Measurements from ENCODE around the gene XRCC5. TPM values are rescaled to one million over a fixed set of nuclear protein-coding genes. Genes with fewer than 3 reads are reported as not detected.

Gene XRCC5
- total RNA-seq, 1 experiment from 2014 or later, result 512 TPM

DNA sequence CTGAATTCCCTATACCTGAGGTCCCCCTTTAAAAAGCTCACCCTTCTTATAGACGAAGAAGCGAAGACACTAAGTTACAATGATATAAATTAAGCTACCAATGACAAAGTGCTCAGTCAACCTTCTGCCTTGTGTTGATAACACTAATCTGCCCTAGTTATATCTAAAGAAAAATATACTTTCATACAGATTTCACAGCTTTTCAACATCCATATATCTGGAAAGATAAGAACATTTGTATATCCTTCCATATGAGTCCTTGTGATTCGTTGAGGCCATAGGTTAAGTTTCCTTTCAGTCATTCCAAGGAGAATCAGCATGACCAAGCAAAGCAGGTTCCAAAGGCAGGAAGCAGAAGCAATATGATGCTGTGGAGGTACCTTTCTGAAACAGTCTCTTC lies 46.8 kb downstream of the XRCC5 start:
- no peak for DNase-seq (ENCODE audit: low spot score)

DNA sequence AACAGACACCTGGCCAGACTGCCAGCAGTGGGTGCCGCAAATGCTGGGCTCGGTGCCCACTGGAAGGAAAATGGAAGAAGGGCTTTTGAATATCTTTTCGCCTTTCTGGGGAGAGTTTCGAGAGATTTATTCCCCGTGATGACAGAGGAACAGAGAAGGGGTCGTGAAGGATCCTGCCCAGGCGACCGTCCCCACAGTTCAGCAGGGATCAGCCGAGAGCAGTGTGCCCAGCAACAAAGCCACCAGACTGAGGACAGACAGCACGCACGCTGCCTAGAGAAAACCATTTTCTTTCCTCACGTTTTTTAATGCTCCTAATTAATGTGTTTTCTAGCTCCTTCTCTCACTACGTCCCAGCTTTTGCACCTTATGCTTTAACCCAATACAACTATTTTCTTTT lies 47.7 kb downstream of the XRCC5 start:
- DNase-seq (ENCODE audit: low spot score), result no peak

DNA sequence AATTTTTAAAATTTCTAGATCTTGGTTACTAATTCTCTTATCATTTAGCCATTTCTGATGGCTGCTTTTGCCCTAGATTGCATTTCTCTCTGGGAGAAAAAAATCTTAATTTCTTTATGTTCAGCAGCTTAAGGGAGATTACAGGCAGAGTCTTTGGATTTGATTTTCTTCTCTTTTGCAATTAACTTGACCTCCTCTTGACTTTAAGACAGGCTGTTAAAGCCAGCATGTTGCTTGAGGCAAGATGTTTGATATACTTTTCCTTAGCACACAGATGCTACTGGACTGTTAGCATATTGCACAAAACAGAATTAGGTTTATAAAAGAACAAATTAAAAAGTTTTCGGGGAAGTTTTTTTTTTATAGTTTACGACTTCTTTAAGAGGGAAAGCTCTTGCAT lies 50.0 kb downstream of the XRCC5 start:
- DNase-seq (ENCODE audit: low spot score), result no peak

DNA sequence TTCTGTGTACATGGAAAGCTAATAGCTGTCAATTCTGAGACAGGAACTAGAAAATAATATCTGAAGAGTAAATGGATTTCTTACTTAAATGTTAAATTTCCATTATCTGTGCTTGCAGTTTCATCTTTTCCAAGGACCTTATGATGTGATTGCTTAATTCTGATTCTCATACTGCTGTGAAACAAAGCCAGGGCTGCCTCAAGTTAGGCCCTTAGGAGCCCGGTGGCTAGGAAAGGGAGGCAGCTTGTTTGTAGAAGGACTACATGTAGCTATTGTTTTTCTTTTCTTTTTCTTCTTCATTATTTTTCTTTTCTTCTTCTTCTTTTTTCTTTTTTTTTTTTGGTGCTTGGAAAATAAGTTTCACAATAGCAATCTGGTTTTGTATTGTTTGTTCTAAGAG lies 50.5 kb downstream of the XRCC5 start:
- DNase-seq (ENCODE audit: low spot score), result no peak

DNA sequence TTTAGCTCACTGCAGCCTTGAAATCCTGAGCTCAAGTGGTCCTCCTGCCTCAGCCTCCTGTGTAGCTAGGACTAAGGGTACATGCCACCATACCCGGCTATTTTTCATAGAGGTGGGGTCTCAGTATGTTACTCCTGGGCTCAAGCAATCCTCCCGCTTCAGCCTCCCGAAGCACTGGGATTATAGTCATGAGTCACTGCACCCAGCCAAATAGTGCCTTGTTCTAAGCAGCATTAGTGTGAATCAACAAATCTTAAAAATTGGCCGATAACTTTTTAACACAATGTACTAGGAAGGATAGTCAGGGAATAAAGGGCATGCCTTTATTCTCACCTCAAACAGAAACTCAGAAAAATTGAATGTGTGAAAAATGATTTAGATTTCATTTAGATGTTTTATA lies 51.6 kb downstream of the XRCC5 start:
- no peak for DNase-seq (ENCODE audit: low spot score)

DNA sequence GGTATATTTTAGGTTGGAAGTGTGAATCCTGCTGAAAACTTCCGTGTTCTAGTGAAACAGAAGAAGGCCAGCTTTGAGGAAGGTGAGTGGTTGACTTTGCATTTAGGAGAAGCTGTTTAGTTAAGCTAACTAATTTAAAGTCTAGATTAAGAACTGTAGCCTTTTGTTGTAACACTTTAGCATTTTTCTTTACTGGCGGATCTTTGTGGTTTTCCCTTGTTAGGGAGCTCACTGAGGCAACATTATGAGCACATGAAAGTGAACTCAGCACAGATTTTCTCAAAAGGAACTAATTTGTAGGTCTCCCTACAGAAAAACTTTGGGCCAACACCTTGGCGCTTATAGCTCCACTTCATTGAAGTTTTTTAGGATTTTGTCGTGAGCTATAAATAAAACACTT lies 52.8 kb downstream of the XRCC5 start:
- DNase-seq (ENCODE audit: low spot score), result no peak

DNA sequence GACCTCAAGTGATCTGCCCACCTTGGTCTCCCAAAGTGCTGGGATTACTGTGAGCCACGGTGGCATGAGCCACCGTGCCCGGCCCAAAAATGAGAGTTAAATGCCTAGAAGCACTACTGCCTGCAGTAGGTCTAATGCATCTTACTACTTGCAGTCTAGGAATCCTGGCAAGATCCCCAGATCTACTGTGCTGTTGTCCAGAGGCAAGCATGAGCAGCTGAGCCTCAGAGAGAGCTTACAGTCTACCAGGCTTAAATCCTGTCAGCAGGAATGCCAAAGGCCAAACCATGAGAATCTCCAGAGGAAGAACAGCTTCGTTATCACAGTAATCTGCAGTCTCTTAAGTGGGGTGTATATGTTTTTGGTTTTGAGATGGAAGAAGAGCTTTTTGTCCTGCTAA lies 54.4 kb downstream of the XRCC5 start:
- DNase-seq (ENCODE audit: low spot score), result no peak

DNA sequence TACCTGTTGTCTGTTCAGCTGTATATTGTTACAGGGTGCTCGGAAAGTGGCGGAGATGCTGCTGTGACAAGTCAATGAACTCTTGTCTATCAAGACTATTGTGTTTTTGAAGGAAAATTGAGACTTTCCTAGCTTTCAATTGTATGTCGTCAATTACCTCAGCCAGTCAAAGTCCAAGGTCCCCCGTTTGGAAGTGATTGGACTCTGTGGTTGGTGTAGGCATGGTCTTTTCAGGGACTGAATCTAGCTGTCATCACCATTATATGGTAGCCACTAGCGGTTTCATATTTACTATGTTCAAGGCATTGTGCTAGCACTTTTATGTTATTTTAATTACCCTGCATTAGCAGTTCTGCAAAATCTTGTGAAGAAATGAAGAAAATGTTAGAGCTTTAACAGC lies 54.9 kb downstream of the XRCC5 start:
- DNase-seq (ENCODE audit: low spot score), result no peak

DNA sequence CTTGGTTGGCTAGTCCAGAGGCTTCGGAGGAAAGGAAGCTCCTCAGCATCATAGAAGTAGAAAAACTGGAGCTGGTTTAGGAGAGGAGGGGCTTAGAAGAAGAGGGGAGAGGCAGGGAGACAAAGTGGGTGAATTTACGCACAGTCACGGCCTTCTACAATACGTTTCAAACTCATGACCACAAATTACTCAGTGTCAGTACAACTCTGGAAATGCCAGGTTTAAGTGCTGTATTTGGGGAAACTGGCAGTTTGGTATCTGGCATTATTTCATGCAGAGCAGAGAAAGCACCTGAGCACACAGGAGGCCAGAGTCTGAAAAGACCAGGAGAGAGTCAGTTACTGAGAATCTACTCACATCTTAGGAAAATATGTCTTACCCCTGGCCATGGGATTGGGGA lies 55.4 kb downstream of the XRCC5 start:
- DNase-seq (ENCODE audit: low spot score), result no peak

DNA sequence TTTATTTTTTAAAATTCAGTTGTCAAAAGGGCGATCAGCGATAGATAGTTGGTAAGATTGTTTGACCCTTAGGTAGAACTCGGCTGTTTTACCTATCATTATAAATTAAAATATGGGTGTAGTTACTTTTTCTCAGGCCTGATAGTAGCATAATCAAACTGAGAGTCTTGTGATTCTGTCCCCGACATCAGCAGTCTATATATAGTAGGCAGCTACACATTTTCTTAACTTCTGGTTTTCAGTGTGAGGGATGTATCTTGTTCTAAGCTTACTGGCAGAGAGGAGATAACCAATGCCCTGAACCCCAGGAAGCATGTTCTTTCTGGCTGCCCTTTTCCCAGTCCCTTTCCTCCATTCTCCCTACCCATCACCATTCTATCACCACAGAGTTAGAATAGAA lies 56.6 kb downstream of the XRCC5 start:
- DNase-seq (ENCODE audit: low spot score), result no peak

DNA sequence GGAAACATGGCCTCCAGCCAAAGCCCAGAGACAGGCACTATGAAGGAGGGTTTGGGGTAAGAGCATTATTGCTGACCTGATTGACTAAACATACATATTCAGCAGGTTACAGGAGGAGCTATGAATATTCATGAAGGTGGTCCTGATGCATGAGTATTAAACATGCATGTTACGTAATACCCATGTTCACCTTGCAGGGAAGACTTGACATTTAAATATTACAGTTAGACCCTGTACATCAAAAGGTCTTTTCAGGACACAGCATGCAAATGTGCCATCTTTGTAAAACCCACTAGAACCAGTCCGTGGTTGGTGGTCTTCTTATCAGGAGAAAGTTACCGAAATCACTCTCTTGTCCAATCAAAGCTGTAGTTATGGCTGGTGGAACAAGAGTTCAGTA lies 59.9 kb downstream of the XRCC5 start:
- DNase-seq (ENCODE audit: low spot score), result no peak

DNA sequence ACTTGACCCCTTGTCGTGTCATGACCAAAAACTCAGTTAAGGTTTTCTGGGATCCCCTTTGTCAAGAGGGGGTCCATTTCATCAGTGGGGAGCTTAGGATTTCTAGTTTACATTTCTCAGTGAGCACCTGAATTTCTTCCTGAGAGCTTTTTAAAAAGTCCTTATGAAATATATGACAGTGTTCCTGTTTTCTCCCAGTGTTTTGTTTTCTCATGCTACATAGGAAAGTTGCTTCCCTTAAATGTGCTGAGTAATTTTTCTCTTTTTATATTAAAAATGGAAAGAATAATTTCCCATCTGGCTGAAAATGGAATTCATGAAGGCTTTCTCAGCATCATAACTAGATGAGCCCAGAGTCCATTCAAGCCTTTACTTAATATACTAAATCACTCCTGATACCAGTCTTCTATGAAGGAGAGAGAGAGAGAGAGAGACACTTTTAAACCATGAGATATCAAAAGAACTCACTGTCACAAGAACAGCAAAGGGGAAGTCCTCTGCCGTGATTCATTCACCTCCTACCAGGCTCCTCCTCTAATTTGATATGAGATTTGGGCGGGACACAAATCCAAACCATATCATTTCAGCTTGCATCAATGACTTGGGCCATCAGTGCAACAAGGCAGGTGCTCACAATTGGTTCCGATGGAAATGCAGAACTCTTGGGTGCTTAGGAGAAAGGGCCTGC lies 61.1 kb downstream of the XRCC5 start:
- DNase-seq (ENCODE audit: low spot score), result no peak

DNA sequence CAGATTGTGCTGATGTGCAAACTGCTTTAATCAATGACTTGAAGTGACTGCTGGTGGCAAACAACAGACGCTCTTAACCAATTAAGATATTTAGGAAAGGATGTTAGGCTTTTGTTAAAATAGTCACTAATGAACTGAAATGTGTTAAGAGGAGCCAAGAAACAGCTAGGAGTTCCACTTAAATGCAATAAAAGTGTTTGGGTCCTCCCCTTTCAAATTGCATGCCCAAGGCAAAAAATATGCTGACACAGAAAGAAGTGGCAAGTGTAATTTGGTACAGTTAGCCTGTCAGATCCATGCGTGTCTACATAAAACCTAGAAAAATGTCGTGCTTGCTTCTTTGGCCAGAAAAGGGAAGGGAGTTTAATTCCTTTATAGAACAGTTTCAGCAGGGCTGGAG lies 61.9 kb downstream of the XRCC5 start:
- no peak for DNase-seq (ENCODE audit: low spot score)

DNA sequence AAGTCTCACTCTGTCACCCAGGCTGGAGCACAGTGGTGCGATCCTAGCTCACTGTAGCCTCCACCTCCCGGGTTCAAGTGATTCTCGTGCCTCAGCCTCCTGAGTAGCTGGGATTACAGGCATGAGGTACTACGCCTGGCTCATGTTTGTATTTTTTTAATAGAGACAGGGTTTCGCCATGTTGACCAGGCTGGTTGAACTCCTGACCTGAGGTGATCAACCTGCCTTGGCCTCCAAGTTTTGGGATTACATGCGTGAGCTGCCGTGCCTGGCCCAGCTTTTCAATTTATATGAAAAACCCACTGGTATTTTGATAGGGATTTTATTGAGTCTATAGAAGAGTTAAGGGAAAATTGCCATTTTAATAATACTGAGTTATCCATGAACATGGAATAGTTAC lies 63.3 kb downstream of the XRCC5 start:
- DNase-seq (ENCODE audit: low spot score), result no peak

DNA sequence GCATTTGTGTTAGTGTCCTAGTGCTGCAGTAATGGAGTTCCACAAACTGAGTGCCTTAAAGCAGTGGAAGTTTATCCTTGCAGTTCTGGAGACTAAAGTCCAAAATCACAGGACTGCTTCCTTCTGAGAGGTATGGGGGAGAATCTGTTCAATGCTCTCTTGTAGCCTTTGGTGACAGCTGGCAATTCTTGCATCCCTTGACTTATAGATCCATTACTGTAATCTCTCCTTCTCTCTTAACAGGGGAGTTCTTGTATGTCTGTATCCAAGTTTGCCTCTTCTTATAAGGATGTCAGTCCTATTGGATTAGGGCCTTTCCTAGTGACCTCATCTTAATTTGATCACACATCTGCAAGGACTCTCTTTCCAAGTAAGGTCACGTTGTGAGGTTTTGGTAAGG lies 69.9 kb downstream of the XRCC5 start:
- DNase-seq (ENCODE audit: low spot score), result no peak

DNA sequence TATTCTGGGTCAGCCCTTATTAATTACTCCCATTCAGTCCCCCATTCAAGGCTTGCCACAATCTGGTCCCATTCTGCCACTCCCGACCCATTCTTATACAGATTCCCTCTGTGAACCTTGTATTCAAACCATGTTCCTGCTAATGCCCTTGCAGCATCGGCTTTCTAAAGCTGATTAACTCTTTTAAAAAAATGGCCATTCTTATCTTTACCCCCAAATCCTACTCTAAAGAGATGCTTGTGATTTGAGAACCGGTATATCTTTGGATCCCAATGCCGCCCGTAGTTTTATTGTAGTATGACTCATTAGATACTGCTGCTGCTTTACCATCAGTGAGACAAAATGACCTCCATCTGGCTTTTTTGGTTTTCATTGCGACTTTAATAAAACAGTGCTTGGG lies 72.2 kb downstream of the XRCC5 start:
- peak; percentile 79 for DNase-seq (ENCODE audit: low spot score)

DNA sequence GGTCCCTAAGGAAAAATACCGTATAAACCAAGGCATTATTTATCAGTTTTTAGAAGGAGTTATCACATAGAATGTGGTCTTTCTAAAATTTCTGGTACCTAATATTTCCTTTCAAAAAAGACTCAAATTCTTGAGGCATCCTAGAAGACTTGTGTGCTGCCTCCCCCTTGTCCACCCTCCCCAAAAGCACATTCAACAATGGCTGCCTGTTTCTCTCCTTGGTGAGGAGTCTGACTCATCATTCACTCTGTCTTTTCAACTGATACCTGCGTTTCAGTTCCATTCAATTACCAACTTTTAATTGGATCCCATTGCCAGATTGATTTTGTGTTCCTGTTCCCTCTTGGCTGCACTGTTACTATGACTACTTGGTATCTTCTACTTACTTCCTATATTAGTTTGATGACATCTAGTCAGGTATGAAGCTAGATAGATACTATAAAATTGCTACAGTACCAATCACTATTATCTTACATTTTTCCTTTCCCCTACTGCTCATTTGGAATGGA lies 72.9 kb downstream of the XRCC5 start:
- DNase-seq (ENCODE audit: low spot score), result peak; percentile 18

DNA sequence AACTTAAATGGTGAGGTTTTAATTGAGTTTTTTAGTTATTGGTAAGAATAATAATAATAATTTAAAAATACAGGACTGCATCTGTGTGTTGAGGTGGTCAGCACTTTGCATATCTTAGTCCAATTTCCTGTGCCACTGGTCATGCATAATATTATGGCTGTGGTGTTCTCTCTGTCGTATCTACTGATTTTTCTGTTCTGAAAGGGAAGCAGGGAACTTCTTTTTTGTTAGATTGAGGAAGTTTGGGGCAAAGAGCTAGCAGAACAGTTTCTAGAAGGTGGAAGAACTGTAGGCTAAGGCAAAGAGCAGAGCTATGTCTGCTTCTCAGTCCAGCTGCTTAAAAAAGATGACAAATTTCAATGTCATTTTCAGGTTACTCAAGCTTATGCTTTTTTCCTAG lies 74.3 kb downstream of the XRCC5 start:
- DNase-seq (ENCODE audit: low spot score), result no peak

DNA sequence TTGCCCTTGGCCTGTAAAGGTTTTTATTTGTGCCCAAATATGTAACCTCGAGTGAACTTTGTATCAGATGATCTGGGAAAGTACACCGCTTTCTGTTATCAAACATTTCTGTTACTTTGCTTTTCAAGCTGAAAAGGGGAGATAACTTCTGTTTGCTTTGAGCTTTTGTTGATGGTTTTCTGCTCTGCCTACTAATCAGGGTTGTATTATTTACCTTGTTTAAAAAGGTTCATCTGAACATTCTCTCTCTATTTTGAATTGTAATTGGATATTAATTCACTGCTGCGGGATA lies 79.4 kb downstream of the XRCC5 start:
- no peak for DNase-seq (ENCODE audit: low spot score)

DNA sequence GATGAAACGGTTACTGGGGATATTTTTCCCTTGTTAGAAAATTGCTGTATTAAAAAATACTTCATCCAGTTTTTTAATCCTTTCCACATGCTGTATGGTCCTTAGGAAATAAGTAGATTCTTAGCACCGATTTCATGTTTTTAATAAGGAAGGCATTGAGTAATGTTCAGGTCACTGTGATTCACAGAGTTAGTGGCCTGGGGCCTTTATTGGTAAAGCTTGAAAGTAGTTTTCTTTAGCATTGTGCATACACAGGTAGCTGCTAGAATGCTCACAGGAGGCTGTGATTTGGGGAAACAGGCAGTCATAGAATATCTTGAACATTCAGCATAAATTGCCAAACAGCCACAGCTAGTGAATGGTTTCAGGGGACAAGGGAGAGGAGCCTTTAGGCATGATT lies 79.8 kb downstream of the XRCC5 start:
- DNase-seq (ENCODE audit: low spot score), result no peak

DNA sequence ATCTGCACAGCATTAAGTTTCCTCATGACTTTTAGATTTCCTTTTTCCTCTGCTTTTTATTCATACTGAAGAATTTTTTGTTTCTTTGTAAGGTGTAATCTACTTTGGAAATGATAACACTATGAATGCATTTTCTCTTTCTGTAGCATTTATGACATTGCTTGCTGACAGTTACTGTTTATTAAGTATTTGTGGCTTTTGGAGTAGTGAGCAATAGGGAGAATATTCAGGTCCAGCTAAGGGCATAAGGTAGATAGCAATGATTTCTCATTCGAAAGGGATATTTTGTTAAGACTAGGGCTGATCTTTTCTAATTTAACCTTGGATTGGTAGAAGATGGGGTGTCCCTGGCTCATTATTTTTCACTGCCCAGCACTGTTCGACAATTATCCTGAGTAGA lies 80.3 kb downstream of the XRCC5 start:
- no peak for DNase-seq (ENCODE audit: low spot score)

DNA sequence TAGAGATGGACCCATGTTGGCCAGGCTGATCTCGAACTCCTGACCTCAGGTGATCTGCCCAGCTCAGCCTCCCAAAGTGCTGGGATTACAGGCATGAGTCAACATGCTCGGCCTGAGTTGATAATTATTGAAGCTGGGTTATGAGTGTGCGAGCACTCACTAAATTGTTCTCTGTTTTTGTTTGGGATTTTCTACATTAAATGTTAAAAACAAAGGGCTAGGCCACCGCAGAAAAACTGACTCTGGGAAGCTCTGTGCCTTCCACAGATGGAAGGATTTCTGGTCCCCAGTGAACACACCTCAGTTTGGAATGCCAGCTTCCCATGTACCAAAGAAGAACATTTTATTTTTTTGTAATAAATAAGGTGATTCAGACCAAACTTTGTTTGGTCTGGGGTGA lies 83.0 kb downstream of the XRCC5 start:
- DNase-seq (ENCODE audit: low spot score), result no peak

DNA sequence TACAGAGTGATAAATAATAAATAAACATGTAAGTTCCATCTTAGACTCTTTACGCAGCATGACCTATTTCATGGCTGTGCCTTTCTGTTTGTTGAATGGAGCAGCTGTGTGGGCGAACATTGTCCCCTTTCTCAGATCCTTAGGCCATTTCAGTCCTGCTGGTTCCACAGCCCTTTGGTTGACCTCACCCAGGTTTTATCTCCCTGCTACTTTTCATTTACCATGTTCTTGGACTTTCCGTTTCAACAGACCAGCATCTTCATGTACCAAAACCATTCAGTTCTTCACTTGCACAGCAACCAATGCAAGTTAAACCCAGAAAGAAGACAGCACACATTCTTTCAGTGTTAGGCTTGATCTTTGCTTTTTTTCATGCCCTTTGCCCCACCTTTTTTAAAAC lies 83.8 kb downstream of the XRCC5 start:
- DNase-seq (ENCODE audit: low spot score), result no peak

DNA sequence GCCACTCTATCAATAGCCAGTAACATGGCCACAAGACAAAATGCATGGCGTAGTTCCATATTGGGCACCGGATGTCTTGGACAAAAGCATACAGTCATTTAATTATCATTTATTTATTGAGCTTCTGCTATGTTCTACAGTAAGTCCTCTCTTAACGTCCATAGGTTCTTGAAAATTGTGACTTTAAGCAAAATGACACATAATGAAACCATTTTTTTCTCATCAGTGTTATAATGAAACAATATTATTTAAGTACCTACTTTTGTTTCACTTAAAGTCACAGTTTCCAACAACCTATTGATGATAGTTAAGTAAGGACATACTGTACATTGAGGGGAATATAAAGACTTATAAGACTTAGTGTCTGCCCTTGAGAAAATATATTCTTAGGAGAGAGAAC lies 84.9 kb downstream of the XRCC5 start:
- no peak for DNase-seq (ENCODE audit: low spot score)

DNA sequence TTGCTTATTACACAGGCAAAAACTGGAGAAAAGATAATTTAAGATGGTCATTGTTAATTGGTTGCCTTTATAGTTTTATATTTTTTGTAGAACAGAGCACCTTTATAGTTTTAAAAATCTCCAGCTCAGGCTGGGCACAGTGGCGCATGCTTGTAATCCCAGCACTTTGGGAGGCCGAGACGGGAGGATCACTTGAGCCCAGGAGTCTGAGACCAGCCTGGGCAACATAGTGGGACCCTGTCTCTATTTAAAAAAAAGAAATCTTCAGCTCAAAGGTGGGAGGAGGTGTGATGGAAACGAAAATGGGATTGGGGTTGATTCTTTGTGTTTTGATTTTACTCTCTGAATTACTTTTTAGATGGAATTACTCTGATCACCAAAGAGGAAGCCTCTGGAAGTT lies 85.4 kb downstream of the XRCC5 start:
- DNase-seq (ENCODE audit: low spot score), result no peak

All from A172 (cell line).